ENCODE measurements around the gene HFM1. TPM values are rescaled to one million over a fixed set of nuclear protein-coding genes. Genes with fewer than 3 reads are reported as not detected.
"Not testable (repeated sequence)": the region's sequence is repeated elsewhere in the genome, so short reads cannot be mapped to it uniquely, and the experiment has no call there.

HFM1 gene
- total RNA-seq, 1 experiment from 2014 or later = 0.35 TPM

GRCh38 chr1:91374086-91374485, 30.6 kb downstream of the HFM1 start:
- DNase-seq (ENCODE audit: low spot score) = no peak

GRCh38 chr1:91372230-91372629, 32.4 kb downstream of the HFM1 start:
- DNase-seq (ENCODE audit: low spot score) = not testable (repeated sequence)

- no peak for DNase-seq (ENCODE audit: low spot score)
These were observed 55.1 kb downstream of the HFM1 start for GRCh38 chr1:91349524-91349923.

GRCh38 chr1:91346824-91347223, 57.8 kb downstream of the HFM1 start:
- DNase-seq (ENCODE audit: low spot score) = no peak

- DNase-seq (ENCODE audit: low spot score) = no peak
These were observed 59.1 kb downstream of the HFM1 start for GRCh38 chr1:91345395-91346005.

- no peak for DNase-seq (ENCODE audit: low spot score)
These were observed 66.1 kb downstream of the HFM1 start for GRCh38 chr1:91338501-91338900.

GRCh38 chr1:91335603-91336002, 69.0 kb downstream of the HFM1 start:
- no peak for DNase-seq (ENCODE audit: low spot score)

GRCh38 chr1:91334856-91335255, 69.8 kb downstream of the HFM1 start:
- no peak for DNase-seq (ENCODE audit: low spot score)

- DNase-seq (ENCODE audit: low spot score) = no peak
These were observed 79.2 kb downstream of the HFM1 start for GRCh38 chr1:91325456-91325855.

- DNase-seq (ENCODE audit: low spot score) = no peak
These were observed 90.0 kb downstream of the HFM1 start for GRCh38 chr1:91314643-91315042.

GRCh38 chr1:91311672-91312071, 93.0 kb downstream of the HFM1 start:
- no peak for DNase-seq (ENCODE audit: low spot score)

- no peak for DNase-seq (ENCODE audit: low spot score)
These were observed 96.1 kb downstream of the HFM1 start for GRCh38 chr1:91308544-91308943.

- no peak for DNase-seq (ENCODE audit: low spot score)
These were observed 96.7 kb downstream of the HFM1 start for GRCh38 chr1:91307784-91308409.

GRCh38 chr1:91303165-91303564, 101.5 kb downstream of the HFM1 start:
- DNase-seq (ENCODE audit: low spot score) = no peak

- DNase-seq (ENCODE audit: low spot score) = not testable (repeated sequence)
These were observed 115.6 kb downstream of the HFM1 start for GRCh38 chr1:91288843-91289553.

GRCh38 chr1:91286962-91287317, 117.7 kb downstream of the HFM1 start:
- not testable (repeated sequence) for DNase-seq (ENCODE audit: low spot score)

- not testable (repeated sequence) for DNase-seq (ENCODE audit: low spot score)
These were observed 118.2 kb downstream of the HFM1 start for GRCh38 chr1:91286259-91286961.

- DNase-seq (ENCODE audit: low spot score) = no peak
These were observed 121.3 kb downstream of the HFM1 start for GRCh38 chr1:91283421-91283726.

- DNase-seq (ENCODE audit: low spot score) = peak; percentile 56
These were observed 121.8 kb downstream of the HFM1 start for GRCh38 chr1:91282695-91283420.

- no peak for DNase-seq (ENCODE audit: low spot score)
These were observed 122.9 kb downstream of the HFM1 start for GRCh38 chr1:91281782-91282181.

GRCh38 chr1:91278754-91279153, 125.9 kb downstream of the HFM1 start:
- DNase-seq (ENCODE audit: low spot score) = peak; percentile 7

- no peak for DNase-seq (ENCODE audit: low spot score)
These were observed 130.8 kb downstream of the HFM1 start for GRCh38 chr1:91273875-91274274.

Measured in H4 (cell line).